Measurements from ENCODE around the gene CRTC1.
"Not testable (repeated sequence)": the region's sequence is repeated elsewhere in the genome, so short reads cannot be mapped to it uniquely, and the experiment has no call there.

CRTC1 gene

DNA sequence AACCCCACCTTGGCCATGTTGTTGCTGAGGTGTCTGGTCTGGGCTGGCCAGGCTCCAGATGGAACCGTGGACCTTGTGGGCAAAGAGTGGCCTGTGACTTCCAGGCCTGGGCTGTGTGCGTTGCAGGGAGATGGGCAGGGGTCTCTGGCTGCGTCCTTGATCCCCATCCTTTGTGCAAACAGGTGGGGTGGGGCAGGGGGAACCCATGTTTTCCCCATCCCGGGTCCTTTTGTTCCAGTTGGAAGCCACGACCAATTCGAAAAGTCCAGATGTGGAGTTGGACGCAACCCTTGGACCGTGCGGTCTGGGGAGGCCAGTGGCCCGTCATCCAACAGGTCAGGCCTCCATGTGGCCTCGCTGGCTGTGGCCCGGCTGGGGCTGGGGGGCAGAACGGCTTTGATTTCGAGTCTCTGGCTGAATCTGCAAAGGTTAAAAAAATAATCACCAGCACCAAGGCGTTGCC is 120.7 kb downstream of the CRTC1 start:
- DNase-seq (ENCODE audit: low read depth) = no peak

DNA sequence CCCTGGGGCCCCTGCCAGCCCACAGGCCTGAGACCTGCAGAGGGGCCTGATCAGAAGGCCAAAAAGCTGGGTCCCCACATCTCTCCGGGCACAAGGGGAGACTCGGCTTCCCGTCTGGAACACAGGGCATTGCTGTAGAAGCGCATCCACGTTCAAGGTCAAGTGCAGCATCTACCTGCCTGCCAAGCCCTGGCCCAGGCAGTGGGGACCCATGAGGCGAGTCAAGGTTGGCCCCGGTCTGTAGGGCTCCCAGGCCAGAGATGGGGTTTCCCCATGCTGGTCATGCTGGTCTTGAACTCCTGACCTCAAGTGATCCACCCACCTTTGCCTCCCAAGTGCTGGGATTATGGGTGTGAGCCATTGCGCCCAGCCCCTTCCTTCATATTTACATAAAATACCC is 121.2 kb downstream of the CRTC1 start:
- DNase-seq (ENCODE audit: low read depth) = no peak

DNA sequence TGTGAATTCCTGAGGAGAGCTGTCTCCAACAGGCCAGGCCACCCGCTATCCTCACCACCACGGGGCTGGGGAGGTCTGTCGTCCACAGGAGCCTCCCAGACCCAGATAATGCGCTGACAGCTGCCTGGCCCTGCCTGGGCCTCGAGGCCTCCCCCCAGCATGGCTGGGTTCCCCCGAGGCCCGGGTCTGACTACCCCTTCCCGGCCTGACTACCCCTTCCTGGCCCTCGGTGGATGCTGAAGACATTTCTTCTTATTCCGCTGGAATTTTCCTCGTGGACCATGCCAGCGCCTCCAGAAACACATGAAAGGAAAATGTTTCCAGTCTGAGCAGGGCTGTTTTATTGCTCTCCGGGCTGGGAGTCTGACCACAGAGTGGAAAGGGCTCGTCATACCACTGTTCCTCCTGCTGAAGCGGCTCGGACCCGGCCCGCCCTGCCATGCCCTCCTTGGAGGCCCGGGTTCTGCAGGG is 124.4 kb downstream of the CRTC1 start:
- DNase-seq (ENCODE audit: low read depth) = no peak

DNA sequence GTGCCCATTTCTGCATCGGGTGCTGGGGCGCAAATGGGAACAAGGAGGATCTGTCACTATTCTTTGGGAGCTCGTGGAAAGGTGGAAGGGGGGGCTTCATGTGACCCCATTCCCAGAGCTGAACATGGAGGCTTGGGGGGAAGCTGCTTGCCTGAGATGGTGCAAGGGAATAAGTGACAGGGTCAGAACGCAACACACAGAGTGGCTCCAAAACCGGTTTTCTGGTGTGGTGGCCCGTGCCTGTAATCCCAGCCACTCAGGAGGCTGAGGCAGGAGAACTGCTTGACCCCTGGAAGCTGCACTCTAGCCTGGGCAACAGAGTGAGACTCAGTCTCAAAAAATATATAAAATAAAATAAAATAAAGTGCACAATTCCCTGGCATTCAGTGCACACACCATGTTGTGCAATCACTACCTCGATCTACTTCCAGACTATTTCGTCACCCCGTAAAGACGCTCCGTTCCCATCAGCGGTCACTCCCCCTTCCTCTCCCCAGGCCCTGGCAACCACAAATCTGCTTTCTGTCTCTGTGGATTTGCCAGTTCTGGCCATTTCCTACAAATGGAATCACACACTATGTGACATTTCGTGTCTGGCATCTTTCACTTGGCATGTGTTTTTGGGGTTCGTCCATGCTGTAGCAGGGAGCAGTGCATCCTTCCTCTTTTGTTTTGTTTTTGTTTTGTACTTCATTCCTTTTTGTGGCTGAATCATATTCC is 125.8 kb downstream of the CRTC1 start:
- no peak for DNase-seq (ENCODE audit: low read depth)

DNA sequence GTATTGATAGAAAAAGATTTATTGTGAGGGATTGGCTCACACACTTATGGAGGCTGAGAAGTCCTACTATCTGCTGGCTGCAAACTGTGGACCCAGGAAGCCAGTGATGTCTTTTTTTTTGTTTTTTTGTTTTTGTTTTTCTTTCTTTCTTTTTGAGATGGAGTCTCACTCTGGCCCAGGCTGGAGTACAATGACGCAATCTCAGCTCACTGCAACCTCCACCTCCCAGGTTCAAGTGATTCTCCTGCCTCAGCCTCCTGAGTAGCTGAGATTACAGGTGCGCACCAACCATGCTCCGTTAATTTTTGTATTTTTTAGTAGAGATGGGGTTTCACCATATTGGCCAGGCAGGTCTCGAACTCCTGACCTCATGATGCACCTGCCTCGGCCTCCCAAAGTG is 128.2 kb downstream of the CRTC1 start:
- DNase-seq (ENCODE audit: low read depth) = not testable (repeated sequence)

DNA sequence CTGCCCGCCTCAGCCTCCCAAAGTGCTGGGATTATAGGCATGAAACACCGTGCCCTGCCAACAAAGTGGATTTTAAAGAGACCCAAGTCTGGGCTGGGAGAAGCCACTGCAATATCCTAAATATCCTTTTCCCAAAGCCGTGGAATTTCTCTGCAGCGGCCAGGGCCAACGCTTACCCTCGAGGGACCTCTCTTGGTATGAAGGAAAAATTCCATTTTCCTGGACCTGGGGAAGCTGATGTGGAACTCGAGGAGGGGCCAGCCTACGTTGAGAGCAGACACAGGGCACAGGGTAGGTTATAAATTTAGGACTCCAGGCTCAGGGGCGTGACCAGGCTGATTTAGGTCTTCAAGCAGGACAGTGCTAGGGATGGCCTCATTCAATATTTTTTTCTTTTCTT is 130.6 kb downstream of the CRTC1 start:
- no peak for DNase-seq (ENCODE audit: low read depth)

DNA sequence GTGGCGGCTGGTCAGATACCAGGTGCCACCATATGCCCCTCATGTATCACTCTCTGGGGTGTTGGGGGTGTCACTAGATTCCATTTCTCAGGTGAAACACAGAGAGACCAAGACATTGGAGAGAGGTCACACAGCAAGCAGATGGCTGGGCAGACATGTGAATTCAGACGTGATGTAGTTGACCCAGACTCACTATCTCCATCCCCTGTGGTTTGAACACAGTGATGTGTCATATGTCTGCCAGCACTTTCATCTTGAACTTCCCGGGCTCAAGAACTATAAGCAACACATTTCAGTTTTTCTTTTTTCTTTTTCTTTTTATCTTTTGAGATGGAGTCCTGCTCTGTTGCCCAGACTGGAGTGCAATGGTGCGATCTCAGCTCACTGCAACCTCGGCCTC is 132.2 kb downstream of the CRTC1 start:
- no peak for DNase-seq (ENCODE audit: low read depth)

DNA sequence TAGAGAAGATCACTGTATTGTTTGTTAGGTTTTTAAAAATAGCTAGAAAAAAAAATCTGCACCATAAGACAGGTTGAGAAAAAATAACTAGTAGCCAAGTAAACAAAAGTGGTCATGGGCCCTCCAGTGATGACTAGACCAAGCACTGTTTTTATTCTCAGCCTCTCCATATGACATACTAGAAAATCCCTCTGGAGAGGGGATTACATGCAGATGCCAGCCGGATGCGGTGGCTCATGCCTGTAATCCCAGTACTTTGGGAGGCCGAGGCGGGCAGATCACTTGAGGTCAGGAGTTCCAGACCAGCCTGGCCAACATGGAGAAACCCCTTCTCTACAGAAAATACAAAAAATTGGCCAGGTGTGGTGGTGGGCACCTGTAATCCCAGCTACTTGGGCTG is 133.2 kb downstream of the CRTC1 start:
- DNase-seq (ENCODE audit: low read depth) = not testable (repeated sequence)

DNA sequence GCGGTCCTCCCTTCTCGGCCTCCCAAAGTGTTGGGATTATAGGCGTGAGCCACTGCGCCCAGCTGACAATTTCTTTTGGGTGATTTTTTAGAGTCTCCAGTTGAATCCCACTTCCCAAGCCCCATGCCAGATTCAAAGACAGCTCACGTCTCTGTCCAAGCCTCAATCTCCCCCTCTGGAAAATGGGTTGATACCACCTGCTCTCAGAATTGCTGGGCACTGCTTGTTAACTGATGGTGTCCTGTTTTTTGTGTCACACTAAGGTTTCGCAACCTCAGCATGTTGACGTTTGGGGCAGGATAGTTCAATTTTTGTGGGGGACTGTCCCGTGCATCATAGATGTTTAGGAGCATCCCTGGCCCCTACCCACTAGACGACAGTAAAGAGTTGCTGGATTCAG is 134.1 kb downstream of the CRTC1 start:
- no peak for DNase-seq (ENCODE audit: low read depth)

DNA sequence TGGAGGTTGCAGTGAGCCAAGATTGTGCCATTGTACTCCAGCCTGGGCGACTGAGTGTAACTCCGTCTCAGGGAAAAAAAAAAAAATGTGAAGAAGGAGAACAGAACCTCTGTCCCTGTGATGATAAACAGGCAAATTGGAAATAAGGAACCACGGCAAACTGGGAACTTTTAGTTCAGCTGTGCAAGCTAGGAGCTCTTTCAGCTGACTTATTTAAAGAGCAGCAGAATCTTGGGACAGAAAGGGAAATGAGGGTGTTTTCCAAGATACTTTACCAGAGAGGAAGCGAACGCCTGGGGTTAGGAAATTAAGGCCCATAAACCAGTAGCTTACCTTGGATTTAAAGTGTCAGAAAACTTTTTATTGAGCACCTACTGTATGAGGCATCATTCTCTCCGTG is 145.3 kb downstream of the CRTC1 start:
- DNase-seq (ENCODE audit: low read depth) = no peak

DNA sequence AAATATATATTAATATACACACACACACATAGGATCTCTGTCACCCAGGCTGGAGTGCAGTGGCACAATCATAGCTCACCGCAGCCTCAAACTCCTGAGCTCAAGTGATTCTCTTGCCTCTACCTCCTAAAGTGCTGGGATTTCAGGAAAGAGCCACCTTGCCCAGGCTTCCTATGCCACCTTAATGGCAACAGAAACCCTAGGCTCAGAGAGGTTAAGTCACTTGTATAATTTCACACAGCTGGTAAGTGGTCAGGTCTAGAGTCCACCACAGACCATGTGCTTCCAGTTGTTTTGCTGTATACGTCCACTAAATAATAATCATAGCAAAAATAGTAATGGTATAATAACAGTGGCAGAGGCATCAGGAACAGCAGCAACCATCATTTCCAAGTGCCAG is 147.0 kb downstream of the CRTC1 start:
- DNase-seq (ENCODE audit: low read depth) = no peak

DNA sequence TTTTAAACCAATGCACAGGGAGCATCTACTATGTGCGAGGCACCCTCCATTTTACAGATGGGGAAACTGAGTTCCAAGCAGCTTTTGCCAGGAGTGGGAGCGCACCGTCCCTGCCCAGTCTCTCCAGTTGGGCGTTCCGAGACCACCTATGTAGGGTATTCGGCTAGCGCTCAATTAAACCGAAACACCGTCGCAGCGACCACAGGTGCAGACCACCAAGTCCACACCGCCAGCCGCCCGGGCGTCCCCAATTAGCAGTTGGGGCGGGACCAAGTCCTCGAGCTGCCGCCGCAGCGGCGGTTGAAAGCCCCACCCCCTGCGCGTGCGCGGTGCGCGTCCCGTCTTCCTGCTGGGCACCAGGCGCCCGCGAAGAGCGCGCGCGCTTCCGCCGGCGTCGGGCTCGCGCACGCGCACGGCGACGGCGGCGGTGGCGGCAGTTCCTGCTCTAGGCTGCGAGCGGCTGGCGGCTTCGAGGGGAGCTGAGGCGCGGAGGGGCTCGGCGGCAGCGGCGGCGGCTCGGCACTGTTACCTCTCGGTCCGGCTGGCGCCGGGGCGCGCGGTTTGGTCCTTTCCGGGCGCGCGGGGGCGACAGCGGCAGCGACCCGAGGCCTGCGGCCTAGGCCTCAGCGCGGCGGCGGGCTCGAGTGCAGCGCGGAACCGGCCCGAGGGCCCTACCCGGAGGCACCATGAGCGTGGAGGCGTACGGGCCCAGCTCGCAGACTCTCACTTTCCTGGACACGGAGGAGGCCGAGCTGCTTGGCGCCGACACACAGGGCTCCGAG is 148.2 kb downstream of the CRTC1 start, which contains the start of gene UPF1:
Gene UPF1 (plus strand): TSS at position 436 of the 782 bp plus-strand sequence. CDS start 251 bp downstream, at position 687.
- peak; percentile 94 for DNase-seq (ENCODE audit: low read depth)
